ENCODE measurements around the gene HIF1A. TPM values are rescaled to one million over a fixed set of nuclear protein-coding genes. Genes with fewer than 3 reads are reported as not detected.
A peak's percentile ranks its signal among the peaks of the same experiment; 100 is the strongest.

HIF1A gene
- polyA plus RNA-seq (2013) = 429 and 461 TPM in 2 replicates

DNA sequence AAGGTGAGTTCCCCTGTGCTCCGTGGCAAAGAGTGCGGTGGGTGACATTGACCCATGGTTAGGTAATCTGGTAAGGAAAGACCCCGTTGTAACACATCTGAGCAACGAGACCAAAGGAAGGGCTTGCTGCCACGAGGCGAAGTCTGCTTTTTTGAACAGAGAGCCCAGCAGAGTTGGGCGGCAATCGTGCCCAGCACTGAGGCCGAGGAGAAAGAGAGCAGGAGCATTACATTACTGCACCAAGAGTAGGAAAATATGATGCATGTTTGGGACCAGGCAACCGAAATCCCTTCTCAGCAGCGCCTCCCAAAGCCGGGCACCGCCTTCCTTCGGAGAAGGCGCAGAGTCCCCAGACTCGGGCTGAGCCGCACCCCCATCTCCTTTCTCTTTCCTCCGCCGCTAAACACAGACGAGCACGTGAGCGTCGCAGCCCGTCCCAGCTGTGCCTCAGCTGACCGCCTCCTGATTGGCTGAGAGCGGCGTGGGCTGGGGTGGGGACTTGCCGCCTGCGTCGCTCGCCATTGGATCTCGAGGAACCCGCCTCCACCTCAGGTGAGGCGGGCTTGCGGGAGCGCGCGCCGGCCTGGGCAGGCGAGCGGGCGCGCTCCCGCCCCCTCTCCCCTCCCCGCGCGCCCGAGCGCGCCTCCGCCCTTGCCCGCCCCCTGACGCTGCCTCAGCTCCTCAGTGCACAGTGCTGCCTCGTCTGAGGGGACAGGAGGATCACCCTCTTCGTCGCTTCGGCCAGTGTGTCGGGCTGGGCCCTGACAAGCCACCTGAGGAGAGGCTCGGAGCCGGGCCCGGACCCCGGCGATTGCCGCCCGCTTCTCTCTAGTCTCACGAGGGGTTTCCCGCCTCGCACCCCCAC lies at the start of gene HIF1A:
Gene HIF1A, plus strand, starts transcription at position 684 of the 865 bp plus-strand sequence. CDS start 292 bp downstream, outside the sequence.
- H2AFZ ChIP-seq (ENCODE audit: insufficient read depth, low read length, poor library complexity) = peak within 1 kb of the TSS; percentile 1
- H3K27ac ChIP-seq (ENCODE audit: low read depth, low read length) = peak within 1 kb of the TSS; percentile 98
- H3K4ac ChIP-seq (ENCODE audit: low read depth, low read length) = peak within 1 kb of the TSS; percentile 96
- no peaks in the 10 kb centered on the region for H3K27me3 ChIP-seq (ENCODE audit: insufficient read depth, low read length)
- H2AK5ac ChIP-seq (ENCODE audit: low read length) = peak within 1 kb of the TSS; percentile 49
- H4K12ac ChIP-seq (ENCODE audit: low read depth, low read length) = peak within 1 kb of the TSS; percentile 10
- H3K36me3 ChIP-seq (ENCODE audit: control insufficient read depth in 1 of 2, insufficient read depth in 2 of 2, low read length in 2 of 2) = no peaks in the 10 kb centered on the region
- peak within 1 kb of the TSS; percentile 100 for H3K9ac ChIP-seq (ENCODE audit: low read length)
- H3K18ac ChIP-seq (ENCODE audit: low read length) = peak within 1 kb of the TSS; percentile 82
- H3K4me2 ChIP-seq (ENCODE audit: low read length) = peak within 1 kb of the TSS; percentile 66
- peaks cover 3 to 7% of the 10 kb centered on the region in 2 experiments for H3K4me1 ChIP-seq (ENCODE audit: control insufficient read depth in 1 of 2, insufficient read depth in 2 of 2, low read length in 2 of 2)
- DNase-seq = peak; percentile 98
- H3K79me1 ChIP-seq (ENCODE audit: low read length) = peaks cover 16% of the 10 kb centered on the region
- peak within 1 kb of the TSS; percentile 82 for H2BK5ac ChIP-seq (ENCODE audit: low read depth, low read length, poor library complexity)
- H3K4me3 ChIP-seq (ENCODE audit: low read depth, low read length) = peak within 1 kb of the TSS; percentile 98
- no peaks in the 10 kb centered on the region for H3K9me3 ChIP-seq (ENCODE audit: insufficient read depth, low read depth, low read length)
- peak within 1 kb of the TSS; percentile 13 for H2BK12ac ChIP-seq (ENCODE audit: low read length)
- H3K14ac ChIP-seq (ENCODE audit: low read length) = peak within 1 kb of the TSS; percentile 76
- peak within 1 kb of the TSS; percentile 43 for H4K8ac ChIP-seq (ENCODE audit: low read depth, low read length)
- WGBS (ENCODE audit: extremely low coverage, insufficient coverage, insufficient read length) = no CpG with 5 or more reads among the region's 68 CpGs
- H3K79me2 ChIP-seq (ENCODE audit: control insufficient read depth, insufficient read depth, low read length, poor library complexity) = peaks cover 20% of the 10 kb centered on the region
- peak within 1 kb of the TSS; percentile 89 for H2BK120ac ChIP-seq (ENCODE audit: insufficient read depth, low read length, poor library complexity)
- H3K23ac ChIP-seq (ENCODE audit: low read length) = no peak within 1 kb of the TSS
- peak within 1 kb of the TSS; percentile 78 for H4K91ac ChIP-seq (ENCODE audit: low read depth, low read length)

GRCh38 chr14:61646366-61647116 lies 48.8 kb upstream of the HIF1A start:
- H3K9ac ChIP-seq (ENCODE audit: low read length) = no peak overlapping the region

GRCh38 chr14:61647704-61648103 lies 47.6 kb upstream of the HIF1A start:
- Histone ChIP-seq H3K27me3 (ENCODE audit: insufficient read depth, low read length) (no peaks in the 10 kb centered on the region), H3K4ac (ENCODE audit: low read depth, low read length) (no peak overlapping the region), H3K79me2 (ENCODE audit: control insufficient read depth, insufficient read depth, low read length, poor library complexity) (no peaks in the 10 kb centered on the region)

More at GRCh38 chr14:61646366-61647116, 48.8 kb upstream of the HIF1A start:
- Histone ChIP-seq H2BK5ac (ENCODE audit: low read depth, low read length, poor library complexity) (no peak overlapping the region), H4K91ac (ENCODE audit: low read depth, low read length) (no peak overlapping the region), H3K27me3 (ENCODE audit: insufficient read depth, low read length) (no peaks in the 10 kb centered on the region), H3K4me3 (ENCODE audit: low read depth, low read length) (no peak overlapping the region), H3K27ac (ENCODE audit: low read depth, low read length) (no peak overlapping the region), H2AFZ (ENCODE audit: insufficient read depth, low read length, poor library complexity) (no peak overlapping the region), H3K4ac (ENCODE audit: low read depth, low read length) (no peak overlapping the region), H4K12ac (ENCODE audit: low read depth, low read length) (no peak overlapping the region), H2AK5ac (ENCODE audit: low read length) (no peak overlapping the region), H2BK12ac (ENCODE audit: low read length) (no peak overlapping the region), H2BK120ac (ENCODE audit: insufficient read depth, low read length, poor library complexity) (no peak overlapping the region), H3K18ac (ENCODE audit: low read length) (no peak overlapping the region), H3K4me2 (ENCODE audit: low read length) (no peak overlapping the region), H3K79me2 (ENCODE audit: control insufficient read depth, insufficient read depth, low read length, poor library complexity) (no peaks in the 10 kb centered on the region), H3K23ac (ENCODE audit: low read length) (no peak overlapping the region), H3K14ac (ENCODE audit: low read length) (no peak overlapping the region), H4K8ac (ENCODE audit: low read depth, low read length) (no peak overlapping the region), H3K79me1 (ENCODE audit: low read length) (no peaks in the 10 kb centered on the region), H3K36me3 (ENCODE audit: control insufficient read depth in 1 of 2, insufficient read depth in 2 of 2, low read length in 2 of 2) (no peaks in the 10 kb centered on the region), H3K9me3 (ENCODE audit: insufficient read depth, low read depth, low read length) (no peaks in the 10 kb centered on the region), H3K4me1 (ENCODE audit: control insufficient read depth in 1 of 2, insufficient read depth in 2 of 2, low read length in 2 of 2) (no peaks in the 10 kb centered on the region)
- peak in 1 of 2 donors; percentile 62 for DNase-seq
- no CpG with 5 or more reads among the region's 5 CpGs for WGBS (ENCODE audit: extremely low coverage, insufficient coverage, insufficient read length)

GRCh38 chr14:61648377-61648776 lies 46.9 kb upstream of the HIF1A start:
- Histone ChIP-seq H2AK5ac (ENCODE audit: low read length) (no peak overlapping the region), H3K27me3 (ENCODE audit: insufficient read depth, low read length) (no peaks in the 10 kb centered on the region), H3K4me3 (ENCODE audit: low read depth, low read length) (no peak overlapping the region), H3K4me2 (ENCODE audit: low read length) (no peak overlapping the region), H3K36me3 (ENCODE audit: control insufficient read depth in 1 of 2, insufficient read depth in 2 of 2, low read length in 2 of 2) (no peaks in the 10 kb centered on the region), H3K14ac (ENCODE audit: low read length) (no peak overlapping the region), H3K4me1 (ENCODE audit: control insufficient read depth in 1 of 2, insufficient read depth in 2 of 2, low read length in 2 of 2) (no peaks in the 10 kb centered on the region), H4K91ac (ENCODE audit: low read depth, low read length) (no peak overlapping the region), H3K23ac (ENCODE audit: low read length) (no peak overlapping the region), H4K8ac (ENCODE audit: low read depth, low read length) (no peak overlapping the region), H2AFZ (ENCODE audit: insufficient read depth, low read length, poor library complexity) (no peak overlapping the region), H3K4ac (ENCODE audit: low read depth, low read length) (no peak overlapping the region), H3K9ac (ENCODE audit: low read length) (no peak overlapping the region), H2BK12ac (ENCODE audit: low read length) (no peak overlapping the region), H2BK5ac (ENCODE audit: low read depth, low read length, poor library complexity) (no peak overlapping the region), H4K12ac (ENCODE audit: low read depth, low read length) (no peak overlapping the region), H2BK120ac (ENCODE audit: insufficient read depth, low read length, poor library complexity) (no peak overlapping the region), H3K79me2 (ENCODE audit: control insufficient read depth, insufficient read depth, low read length, poor library complexity) (no peaks in the 10 kb centered on the region), H3K27ac (ENCODE audit: low read depth, low read length) (no peak overlapping the region), H3K18ac (ENCODE audit: low read length) (no peak overlapping the region), H3K79me1 (ENCODE audit: low read length) (no peaks in the 10 kb centered on the region), H3K9me3 (ENCODE audit: insufficient read depth, low read depth, low read length) (no peaks in the 10 kb centered on the region)
- no peak for DNase-seq

More at GRCh38 chr14:61647704-61648103, 47.6 kb upstream of the HIF1A start:
- no peak overlapping the region for H3K14ac ChIP-seq (ENCODE audit: low read length)
- H4K8ac ChIP-seq (ENCODE audit: low read depth, low read length) = no peak overlapping the region
- no peak overlapping the region for H2AK5ac ChIP-seq (ENCODE audit: low read length)
- no peaks in the 10 kb centered on the region for H3K9me3 ChIP-seq (ENCODE audit: insufficient read depth, low read depth, low read length)
- H3K18ac ChIP-seq (ENCODE audit: low read length) = no peak overlapping the region
- no peak overlapping the region for H3K23ac ChIP-seq (ENCODE audit: low read length)
- no peaks in the 10 kb centered on the region for H3K36me3 ChIP-seq (ENCODE audit: control insufficient read depth in 1 of 2, insufficient read depth in 2 of 2, low read length in 2 of 2)
- no peak overlapping the region for H3K4me3 ChIP-seq (ENCODE audit: low read depth, low read length)
- H2BK12ac ChIP-seq (ENCODE audit: low read length) = no peak overlapping the region
- H3K9ac ChIP-seq (ENCODE audit: low read length) = no peak overlapping the region
- DNase-seq = no peak
- H3K79me1 ChIP-seq (ENCODE audit: low read length) = no peaks in the 10 kb centered on the region
- H4K91ac ChIP-seq (ENCODE audit: low read depth, low read length) = no peak overlapping the region
- no peak overlapping the region for H4K12ac ChIP-seq (ENCODE audit: low read depth, low read length)
- H3K4me2 ChIP-seq (ENCODE audit: low read length) = no peak overlapping the region
- no peak overlapping the region for H3K27ac ChIP-seq (ENCODE audit: low read depth, low read length)
- H2BK120ac ChIP-seq (ENCODE audit: insufficient read depth, low read length, poor library complexity) = no peak overlapping the region
- no CpG with 5 or more reads among the region's 5 CpGs for WGBS (ENCODE audit: extremely low coverage, insufficient coverage, insufficient read length)
- no peak overlapping the region for H2BK5ac ChIP-seq (ENCODE audit: low read depth, low read length, poor library complexity)
- no peak overlapping the region for H2AFZ ChIP-seq (ENCODE audit: insufficient read depth, low read length, poor library complexity)
- no peaks in the 10 kb centered on the region for H3K4me1 ChIP-seq (ENCODE audit: control insufficient read depth in 1 of 2, insufficient read depth in 2 of 2, low read length in 2 of 2)

All from trophoblast cell (in vitro differentiated cells and primary cell).